HG02981 (cell line): ENCODE data around the gene SPOCK2.

Experiments used
- ATAC-seq: cut with Tn5 transposase; IDR thresholded peaks from one replicate; pipeline ENCODE4 v1.9.1; 2021; ENCODE audit warnings: mild to moderate bottlenecking, moderate library complexity; ENCODE audit not compliant: unreplicated experiment

The SPOCK2 gene

DNA sequence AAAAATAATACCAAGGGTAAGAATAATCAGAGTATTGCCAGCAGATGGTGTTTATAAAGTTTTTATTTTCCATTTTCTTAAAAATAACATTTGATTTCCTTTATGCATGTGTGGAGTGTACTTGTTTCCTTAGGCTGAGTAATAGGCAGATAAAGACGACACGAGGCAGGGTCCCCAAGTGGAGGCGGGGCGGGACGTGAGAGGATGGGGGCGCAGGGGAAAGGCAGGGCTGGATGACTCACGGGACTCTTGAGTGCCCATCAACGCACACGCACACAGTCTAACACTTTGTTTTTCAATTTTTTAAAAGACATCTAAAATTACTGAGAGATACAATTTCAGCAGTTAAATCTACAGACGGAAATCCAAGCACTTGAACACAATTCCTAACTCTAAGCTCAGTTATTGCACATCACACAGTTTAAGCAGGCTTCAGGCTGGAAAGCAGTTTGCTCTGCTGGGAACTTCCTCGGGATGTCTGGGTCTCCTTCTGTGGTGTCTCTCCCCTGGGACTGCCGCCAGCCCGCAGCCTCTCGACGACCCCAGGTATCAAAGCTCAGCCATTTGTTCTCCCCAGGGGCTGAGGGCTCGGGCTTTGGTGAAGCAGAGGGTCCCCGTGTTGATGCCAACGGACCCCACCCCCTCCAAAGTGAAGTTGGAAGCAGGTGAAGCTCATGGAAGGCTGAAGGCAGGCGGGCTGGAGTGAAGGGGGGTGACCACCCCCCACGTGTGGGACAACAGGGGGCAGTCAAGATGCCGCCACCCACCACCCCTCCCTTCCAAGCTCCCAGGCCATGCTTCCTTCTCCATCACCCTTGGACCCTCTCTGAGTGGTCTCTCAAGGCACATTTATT is 29.1 kb downstream of the SPOCK2 start:
- no peak for ATAC-seq

DNA sequence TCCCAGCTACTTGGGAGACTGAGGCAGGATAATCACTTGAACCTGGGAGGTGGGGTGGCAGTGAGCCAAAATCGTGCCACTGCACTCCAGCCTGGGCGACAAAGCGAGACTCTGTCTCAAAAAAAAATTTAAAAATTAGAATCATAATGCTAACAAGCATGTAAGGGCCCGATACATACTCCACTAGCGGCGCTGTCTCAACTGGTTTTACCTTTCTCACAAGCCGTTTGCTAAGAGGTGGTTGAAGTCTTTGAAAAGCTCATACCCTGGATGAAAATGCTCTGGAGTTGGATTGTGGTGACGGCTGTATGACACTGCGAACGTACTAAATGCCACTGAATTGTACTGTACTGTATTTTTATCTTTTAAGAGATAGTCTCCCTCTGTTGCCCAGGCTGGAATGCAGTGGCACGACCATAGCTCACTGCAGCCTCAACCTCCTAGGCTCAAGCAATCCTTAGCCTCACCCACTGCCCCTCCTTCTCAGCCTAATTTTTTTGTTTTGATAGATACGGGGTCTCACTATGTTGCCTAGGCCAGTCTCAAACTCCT is 29.9 kb downstream of the SPOCK2 start:
- ATAC-seq: no peak

DNA sequence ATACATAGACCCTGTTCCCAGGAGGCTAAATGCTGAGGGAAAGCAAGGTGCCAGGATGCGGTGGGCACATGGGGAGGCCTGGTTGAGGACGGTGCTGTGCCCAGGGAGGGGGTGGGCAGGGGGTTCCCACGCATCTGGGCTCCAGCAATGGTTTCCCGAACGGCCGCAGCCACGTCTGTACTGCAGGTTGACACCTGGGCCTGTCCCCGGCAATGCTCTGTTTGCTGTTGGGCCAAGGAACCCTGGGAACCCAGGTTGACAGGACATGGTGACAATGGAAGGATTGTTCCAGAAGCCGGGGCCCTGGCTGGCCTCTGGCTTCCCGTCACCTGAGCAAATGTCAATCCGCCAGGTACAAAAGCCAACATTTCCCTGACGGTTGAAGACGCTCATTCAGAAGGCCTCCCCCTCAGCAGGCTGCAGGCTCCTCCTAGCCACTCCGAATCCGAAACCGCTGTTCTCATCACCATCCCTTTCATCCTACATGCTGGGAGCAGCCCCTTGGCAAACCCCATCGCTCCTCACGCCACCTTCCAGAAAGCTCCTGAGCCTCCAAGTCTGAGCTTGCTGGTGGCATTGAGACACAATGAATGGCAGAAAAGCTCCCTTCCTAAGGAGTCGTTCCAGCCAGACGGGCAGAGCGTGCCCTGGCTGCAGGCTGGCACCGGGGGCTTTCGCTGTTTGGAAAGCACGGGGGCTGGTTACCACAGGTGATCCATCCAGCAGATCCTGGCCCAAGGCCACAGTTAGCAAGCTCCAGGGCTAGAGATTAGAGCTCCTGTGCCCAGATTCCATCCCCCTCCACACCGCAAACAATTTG is 31.2 kb downstream of the SPOCK2 start:
- ATAC-seq: no peak

GRCh38 chr10:72056113-72056512 is 32.2 kb downstream of the SPOCK2 start:
- ATAC-seq: no peak

DNA sequence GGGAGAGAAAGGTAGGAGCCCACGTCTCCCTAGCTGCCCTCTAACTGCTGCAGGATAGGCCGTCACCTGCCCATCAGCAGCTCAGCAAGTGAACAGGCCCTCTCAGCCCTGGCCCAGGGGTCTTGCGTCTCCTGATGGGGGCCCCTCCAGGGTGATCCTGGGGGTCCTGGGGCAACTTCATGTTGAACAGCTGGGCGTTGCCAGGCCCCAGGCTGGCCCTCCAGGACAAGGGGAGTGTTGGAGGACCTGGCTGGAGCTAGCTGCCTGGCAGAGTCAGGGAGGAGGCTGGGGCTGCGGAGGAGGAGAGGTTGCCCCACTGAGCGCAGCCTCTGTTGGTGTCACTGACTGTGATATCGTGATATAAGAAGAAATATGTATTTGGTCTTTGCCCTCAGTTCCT is 34.7 kb downstream of the SPOCK2 start:
- ATAC-seq: no peak

DNA sequence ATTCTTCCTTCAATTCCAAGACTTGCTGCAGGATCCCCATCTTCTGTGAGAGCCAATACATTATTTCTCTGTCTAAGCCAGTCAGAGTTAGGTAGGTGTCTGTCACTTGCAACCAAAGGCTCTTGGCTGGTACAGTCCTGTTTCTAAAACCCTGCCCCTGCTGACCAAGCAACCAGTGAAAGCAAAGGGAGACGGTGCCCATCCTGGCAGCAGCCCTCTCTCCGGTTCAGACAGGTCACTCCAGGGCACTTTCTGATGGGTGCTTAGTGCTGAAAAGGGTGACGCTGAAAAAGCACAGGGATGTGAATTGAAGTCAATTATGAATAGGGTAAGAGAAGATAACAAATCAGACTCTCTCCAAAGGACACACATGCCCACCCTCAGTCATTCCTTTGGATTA is 37.5 kb downstream of the SPOCK2 start:
- no peak for ATAC-seq

DNA sequence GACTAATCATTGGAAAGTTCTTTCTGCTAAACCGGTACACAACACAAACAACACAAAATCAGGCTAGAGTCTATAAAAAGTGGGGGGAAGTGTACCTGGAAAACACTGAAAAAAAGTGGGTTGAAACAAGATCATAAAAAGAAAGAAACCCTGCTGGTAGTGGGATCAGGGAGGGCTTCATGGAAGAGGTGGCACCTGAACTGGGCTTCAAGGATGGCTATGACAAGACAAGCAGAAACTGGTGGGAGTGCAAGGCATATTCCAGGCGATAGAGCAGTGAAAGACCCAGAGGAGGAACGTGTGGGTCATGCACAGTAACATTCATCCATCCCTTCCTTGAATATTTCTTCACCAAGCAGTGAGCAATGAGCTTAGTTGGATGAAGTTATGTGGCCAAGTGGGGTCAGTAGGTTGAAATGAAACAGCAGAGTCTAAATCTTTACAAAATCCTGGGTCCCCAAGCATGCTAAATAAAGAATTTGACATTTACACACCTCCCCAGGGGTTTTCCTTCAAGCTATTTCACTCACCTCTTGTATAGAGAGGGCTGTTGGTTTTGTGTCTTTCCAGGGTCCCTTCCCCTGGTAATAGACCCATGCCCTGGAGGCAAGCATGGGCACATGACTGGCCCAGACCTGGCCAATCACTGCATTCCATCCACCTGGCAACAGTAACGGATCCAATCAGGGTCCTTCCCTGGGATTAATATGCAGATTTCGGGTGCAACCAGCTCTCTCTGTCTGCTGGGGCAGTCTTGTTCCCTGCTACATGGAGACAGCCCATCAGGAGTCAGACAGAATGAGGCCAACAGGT is 38.2 kb downstream of the SPOCK2 start:
- ATAC-seq: no peak

- ATAC-seq: no peak
Measured at GRCh38 chr10:72049472-72049871, 38.9 kb downstream of the SPOCK2 start.

GRCh38 chr10:72048450-72049124 is 39.8 kb downstream of the SPOCK2 start:
- ATAC-seq: no peak

- no peak for ATAC-seq
Measured at GRCh38 chr10:72045586-72045985, 42.8 kb downstream of the SPOCK2 start.

DNA sequence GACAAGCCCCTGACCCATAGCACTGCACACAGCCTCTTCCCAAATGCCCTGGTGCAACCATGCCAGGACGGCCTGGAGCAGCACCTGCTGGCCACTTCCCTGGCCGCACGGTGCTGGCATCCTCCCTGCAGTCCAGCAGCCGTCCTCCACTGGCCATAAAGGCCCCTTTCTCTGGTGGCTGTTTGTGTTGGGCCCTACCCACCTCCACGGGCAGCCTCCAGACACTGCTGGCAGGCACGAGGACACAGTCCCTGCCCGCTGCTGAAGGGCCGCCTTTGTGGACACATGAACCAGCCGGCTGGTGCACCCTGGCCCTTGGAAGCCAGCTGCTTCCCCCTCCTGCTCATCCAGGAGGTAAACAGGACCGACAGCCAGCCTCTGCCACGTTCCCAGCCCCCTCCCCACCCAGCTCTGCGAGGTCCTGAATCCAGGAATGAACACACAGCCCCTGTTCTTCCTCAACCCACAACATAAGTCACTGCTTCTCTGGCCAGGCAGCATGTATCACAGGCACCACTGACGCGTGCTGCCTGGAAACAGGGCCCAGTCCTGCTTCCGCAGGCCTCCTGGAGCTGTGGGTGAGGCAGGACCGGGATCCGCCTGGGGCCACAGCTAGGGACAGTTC is 43.8 kb downstream of the SPOCK2 start:
- ATAC-seq: no peak

- no peak for ATAC-seq
Measured at GRCh38 chr10:72043016-72043834, 45.1 kb downstream of the SPOCK2 start.

GRCh38 chr10:72041491-72041890 is 46.9 kb downstream of the SPOCK2 start:
- ATAC-seq: no peak

GRCh38 chr10:72039377-72039776 is 49.0 kb downstream of the SPOCK2 start:
- ATAC-seq: no peak

DNA sequence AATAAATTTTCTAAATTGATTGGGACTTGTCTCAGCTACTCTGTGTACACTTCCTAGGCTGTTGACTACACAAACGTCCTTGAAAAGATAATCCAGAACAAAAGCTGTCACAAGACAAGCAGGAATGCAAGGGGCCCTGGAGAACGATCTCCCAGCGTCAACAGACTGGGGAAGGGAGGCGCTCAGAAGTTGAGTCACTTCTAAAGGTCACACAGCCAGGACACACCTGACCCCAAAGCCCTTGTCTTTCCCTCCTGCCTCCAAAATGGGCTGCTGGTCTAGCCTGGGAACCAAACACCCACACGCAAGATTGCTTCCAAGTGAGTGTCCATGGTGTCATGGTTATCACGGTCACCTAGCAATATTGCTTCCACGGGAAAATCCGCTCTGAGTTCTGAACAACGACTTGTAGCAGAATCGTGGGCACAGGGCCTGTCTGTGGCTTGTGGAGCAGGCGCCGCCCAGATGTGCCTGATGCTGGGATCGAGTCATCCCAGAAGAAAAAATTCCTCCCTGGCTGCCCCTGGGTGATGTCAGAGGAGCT is 49.8 kb downstream of the SPOCK2 start:
- ATAC-seq: no peak

DNA sequence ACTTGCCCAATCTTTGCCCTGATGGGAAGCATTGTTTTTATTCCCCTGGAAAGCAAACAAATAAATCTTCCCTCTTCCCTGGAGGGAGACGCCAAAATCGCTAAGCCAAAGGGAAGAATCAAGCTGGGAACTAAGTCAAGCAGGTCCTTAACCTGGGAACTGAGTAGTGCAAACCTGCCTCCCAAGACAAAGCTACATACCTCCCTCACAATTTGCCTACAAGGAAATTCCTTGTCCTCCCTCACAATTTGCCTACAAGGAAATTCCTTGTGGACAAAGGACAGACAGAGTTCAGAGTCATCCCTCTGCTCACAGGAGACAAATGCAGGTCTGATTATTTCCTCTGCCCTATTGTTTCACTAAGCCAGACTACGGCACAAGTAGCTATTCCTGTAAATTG is 50.5 kb downstream of the SPOCK2 start:
- ATAC-seq: no peak

DNA sequence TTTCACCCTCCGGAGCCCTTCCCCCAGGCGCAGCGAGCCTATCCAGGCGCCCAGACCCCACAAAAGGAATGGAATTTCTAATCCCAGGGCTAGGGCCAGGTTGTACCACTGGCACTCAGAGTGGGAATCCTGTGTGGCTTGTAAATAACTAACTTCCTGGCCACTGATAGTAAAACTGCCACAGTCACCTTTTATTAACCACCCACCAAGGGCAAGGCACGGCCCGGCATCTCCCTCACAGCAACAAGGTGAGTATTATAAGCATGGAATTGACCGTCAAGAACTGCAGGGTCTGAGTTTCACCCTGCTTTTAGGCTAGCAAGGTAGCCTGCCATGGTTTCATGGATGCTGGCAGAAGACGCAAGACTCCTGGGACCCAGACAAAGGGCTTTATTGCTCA is 51.1 kb downstream of the SPOCK2 start:
- no peak for ATAC-seq

DNA sequence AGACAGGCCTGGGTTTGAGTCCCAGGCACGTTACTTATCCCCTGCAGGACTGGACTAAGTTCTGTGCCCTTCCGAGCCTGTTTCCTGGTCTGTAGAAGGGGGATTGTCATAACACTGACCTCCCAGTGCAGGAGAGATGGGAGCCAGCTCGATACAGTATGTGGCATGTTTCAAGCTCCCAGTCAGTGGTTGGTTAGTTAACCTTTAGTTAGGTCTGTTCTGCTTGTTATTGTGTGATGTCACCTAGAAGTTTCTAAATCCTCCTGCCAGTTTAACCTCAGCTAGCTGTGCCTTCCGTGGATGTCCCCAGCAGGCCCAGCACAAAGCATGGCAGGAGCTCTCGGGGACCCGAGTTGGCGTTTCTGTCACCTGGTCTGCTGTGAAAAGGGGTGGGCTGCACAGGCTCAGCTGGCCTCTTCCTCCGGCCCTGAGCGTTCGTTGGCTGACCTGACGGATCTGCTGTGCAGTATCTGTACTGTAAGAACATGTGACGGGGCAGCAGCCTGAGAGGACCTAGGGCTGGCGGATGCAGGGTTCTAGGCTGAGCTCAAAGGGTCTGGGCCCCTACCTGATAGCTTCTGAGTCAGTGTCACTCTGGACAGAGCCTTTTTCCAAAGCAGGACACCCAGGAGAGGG is 53.0 kb downstream of the SPOCK2 start:
- ATAC-seq: no peak
